Posterior cingulate gyrus (tissue), 11 donors: ENCODE measurements around the gene SLC25A40.
"Not testable (repeated sequence)": the region's sequence is repeated elsewhere in the genome, so short reads cannot be mapped to it uniquely, and the experiment has no call there.

Source experiments
- DNase-seq, 10 donors: peaks; one replicate each; pipeline versions ENCODE4 v3.0.0 to v3.0.0-alpha.2; 2020 to 2021; ENCODE audit warnings: mixed read lengths in 3 of 10
- intact Hi-C: fragments of 100-400 bp; cut with DNase I; formaldehyde crosslinking; loops from one replicate; pipeline ENCODE4 v1.15.1; 2023

The SLC25A40 gene

DNA sequence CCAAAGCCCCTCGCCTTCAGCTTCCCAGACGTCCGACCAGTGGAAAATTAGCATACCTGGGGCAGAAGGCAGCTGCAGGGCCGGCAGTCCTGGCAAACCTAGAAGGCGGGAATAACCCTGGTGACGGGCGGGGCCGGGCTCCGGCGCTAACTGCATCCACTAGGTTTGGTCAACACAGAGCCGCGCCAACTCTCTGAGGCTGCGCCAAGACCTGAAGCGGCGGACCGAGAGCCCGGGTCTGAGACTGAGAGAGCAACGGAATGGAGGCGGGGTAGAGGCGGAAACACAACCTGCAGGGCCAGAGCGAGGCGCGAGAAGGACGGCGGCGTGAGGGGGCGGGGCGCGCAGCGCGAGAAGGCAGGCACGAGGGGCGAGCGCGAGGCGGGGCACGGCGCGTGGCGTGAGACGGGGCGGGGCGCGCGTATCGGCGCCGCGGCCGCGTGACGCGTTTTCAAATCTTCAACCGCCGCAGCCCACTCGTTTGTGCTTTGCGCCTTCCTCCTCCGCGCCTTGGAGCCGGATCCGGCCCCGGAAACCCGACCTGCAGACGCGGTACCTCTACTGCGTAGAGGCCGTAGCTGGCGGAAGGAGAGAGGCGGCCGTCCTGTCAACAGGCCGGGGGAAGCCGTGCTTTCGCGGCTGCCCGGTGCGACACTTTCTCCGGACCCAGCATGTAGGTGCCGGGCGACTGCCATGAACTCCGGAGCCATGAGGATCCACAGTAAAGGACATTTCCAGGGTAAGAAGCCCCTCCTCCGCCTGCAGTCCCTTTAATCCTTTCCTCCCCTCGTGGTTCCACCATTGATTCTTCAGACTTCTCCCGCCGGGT lies at the start of gene SLC25A40, which contains the start of gene DBF4:
Gene SLC25A40, minus strand, starts transcription at position 321 of the 829 bp plus-strand sequence. CDS start 17,633 bp downstream, outside the sequence.
Gene DBF4, plus strand, starts transcription at position 454 of the 829 bp plus-strand sequence. Its CDS starts 240 bp downstream, at position 694.
- DNase-seq: peak; percentile 84 to 99 (median 92)
- intact Hi-C loops: loop anchor here (5.0 kb wide), 2 partner anchors 56 to 529 kb away; partner anchors contain the start of genes ADAM22 and CROT

- intact Hi-C loops, DNase-seq: not testable (repeated sequence)
Measured at GRCh38 chr7:87922759-87923395, 46.7 kb upstream of the SLC25A40 start.

DNA sequence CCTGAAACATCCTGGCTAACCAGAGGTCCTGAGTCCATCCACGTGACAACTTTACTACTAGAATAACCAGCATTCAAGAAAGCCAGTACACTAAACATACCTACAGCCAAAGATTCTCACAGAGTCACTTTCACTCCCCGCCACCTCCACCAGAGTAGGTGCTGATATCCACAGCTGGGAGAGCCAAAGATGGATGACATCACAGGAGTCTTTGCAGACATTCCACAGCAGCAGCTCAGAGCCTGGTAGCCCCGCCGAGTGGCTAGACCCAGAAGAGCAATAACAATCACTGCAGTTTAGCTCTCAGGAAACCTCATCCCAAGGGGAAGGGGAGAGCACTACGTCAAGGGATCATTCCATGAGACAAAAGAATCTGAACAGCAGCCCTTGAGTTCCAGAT lies 44.4 kb upstream of the SLC25A40 start:
- intact Hi-C loops: no loop called here
- no peak for DNase-seq

- intact Hi-C loops: no loop called here
- no peak for DNase-seq
Measured at GRCh38 chr7:87919875-87920274, 43.7 kb upstream of the SLC25A40 start.

GRCh38 chr7:87918740-87919139 lies 42.6 kb upstream of the SLC25A40 start:
- intact Hi-C loops: no loop called here
- DNase-seq: no peak

- intact Hi-C loops: no loop called here
- no peak for DNase-seq
Measured at GRCh38 chr7:87912121-87912520, 36.0 kb upstream of the SLC25A40 start.

DNA sequence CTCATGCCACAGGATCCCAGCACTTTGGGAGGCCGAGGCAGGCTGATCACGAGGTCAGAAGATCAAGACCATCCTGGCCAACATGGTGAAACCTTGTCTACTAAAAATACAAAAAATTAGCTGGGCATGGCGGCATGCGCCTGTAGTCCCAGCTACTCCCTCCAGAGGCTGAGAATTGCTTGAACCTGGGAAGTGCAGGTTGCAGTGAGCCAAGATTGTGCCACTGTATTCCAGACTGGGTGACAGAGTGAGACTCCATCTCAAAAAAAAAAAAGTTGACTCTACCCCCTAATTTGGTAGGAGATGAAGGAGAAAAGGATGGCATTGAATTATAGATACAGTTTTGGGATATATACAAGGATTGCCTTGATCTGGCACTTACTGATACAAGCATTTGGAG lies 32.7 kb upstream of the SLC25A40 start:
- intact Hi-C loops, DNase-seq: not testable (repeated sequence)

DNA sequence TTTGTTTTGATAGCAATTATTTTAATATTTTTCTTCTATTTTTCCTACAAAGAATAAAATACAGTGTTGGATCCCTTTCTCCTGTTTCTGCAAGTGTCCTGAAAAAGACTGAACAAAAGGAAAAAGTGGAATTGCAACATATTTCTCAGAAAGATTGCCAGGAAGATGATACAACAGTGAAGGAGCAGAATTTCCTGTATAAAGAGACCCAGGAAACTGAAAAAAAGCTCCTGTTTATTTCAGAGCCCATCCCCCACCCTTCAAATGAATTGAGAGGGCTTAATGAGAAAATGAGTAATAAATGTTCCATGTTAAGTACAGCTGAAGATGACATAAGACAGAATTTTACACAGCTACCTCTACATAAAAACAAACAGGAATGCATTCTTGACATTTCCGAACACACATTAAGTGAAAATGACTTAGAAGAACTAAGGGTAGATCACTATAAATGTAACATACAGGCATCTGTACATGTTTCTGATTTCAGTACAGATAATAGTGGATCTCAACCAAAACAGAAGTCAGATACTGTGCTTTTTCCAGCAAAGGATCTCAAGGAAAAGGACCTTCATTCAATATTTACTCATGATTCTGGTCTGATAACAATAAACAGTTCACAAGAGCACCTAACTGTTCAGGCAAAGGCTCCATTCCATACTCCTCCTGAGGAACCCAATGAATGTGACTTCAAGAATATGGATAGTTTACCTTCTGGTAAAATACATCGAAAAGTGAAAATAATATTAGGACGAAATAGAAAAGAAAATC lies 31.2 kb upstream of the SLC25A40 start:
- intact Hi-C loops: not testable (repeated sequence)

GRCh38 chr7:87899255-87899654 lies 23.1 kb upstream of the SLC25A40 start:
- intact Hi-C loops: no loop called here
- no peak for DNase-seq

More for the DNA sequence above, 31.2 kb upstream of the SLC25A40 start:
- DNase-seq: not testable (repeated sequence)

GRCh38 chr7:87895363-87895762 lies 19.2 kb upstream of the SLC25A40 start:
- intact Hi-C loops: no loop called here
- DNase-seq: no peak

DNA sequence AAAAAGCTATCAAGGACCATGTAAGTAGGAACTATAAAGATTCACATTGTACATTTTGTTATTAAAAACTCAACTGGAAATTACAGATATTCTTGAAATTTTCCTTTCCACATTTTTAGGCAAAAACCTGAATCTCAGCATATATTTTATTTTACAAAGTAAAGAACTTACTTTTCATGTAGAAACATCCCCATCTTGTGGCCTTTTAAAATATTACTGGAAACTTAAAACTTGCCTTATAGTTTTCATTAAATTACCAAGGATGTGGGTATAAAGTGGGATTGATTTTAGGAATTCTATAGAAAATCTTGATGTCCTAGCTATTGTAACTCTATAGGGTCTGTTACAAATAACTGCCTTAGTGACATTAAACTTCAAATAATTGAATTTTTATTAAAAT lies 10.7 kb upstream of the SLC25A40 start:
- DNase-seq: no peak
- intact Hi-C loops: loop anchor here (2.0 to 10.0 kb wide), 2 partner anchors 380 to 572 kb away; no protein-coding TSS in a partner anchor

DNA sequence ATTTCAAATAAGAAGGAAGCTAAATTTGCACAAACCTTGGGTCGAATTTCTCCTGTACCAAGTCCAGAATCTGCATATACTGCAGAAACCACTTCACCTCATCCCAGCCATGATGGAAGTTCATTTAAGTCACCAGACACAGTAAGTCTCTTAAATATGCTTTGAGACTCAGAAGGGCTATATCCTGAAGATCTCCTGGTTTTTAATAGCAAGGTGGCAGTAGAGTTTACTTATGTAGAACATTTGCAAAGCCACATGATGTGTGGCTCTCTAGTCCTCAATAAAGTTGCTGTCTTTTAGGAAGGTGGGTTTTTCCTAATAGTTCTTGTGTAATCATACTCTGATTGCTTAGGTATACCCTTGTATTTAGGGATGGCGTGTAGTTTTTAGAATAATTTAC lies 8.9 kb upstream of the SLC25A40 start:
- DNase-seq: no peak
- intact Hi-C loops: loop anchor here (10.0 kb wide), 1 partner anchor 570 kb away; no protein-coding TSS in a partner anchor

DNA sequence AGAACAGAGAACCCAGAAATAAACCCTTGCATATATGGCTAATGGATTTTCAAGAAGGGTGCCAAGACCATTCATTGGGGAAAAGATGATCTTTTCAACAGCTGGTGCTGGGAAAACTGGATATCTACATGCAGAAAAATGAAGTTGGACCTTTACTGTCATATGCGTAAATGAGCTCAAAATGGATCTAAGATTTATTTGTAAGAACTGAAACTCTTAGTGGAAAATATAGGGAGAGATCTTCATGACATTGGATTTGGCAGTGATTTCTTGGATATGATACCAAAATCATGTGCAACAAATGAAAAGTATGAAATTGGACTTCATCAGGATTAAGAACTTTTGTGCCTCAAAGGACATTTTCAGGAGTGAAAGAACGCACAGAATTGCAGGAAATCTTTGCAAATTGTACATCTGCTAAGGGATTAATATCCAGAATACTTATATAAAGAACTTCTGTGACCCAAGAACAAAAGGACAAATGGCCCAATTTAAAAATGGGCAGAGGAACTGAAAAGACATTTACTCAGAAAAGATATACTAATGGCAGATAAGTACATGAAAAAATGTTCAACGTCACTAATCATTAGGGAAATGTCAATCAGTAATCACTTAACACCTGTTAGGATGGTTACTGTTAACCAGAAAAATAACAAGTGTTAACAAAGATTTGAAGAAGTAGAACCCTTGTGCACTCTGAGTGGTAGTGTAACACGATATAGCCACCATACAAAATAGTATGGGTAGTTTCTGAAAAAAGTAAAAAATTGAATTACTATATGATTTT lies 6.2 kb upstream of the SLC25A40 start:
- intact Hi-C loops: loop anchor here (10.0 kb wide), 1 partner anchor 568 kb away; no protein-coding TSS in a partner anchor
- DNase-seq: no peak

DNA sequence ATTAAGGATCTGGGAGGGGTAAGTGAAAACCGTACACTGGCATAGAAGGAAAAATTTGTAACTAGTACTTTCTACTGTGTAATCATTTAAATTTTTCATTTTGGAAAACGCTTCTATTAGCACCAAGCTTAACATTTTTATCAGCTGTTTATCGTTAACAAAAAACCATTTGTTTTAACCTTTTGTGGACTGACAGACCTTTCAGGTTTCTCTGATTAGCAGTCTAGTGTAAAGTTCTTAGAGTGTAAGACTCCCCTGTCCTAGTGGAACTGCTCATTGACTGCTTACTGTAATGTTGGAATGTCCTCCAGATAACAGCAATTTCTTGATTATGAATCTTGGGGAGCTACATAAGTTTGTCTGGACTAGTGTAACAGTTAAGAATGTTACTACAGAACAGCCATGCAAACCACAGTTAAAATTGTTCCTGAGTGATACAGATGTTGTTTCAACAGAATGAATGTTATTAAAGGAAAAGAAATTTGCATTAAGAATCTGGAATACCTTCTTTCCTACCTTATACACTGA lies 2.1 kb upstream of the SLC25A40 start:
- no peak for DNase-seq
- intact Hi-C loops: loop anchor here (5.0 kb wide), 2 partner anchors 54 to 531 kb away; partner anchors contain the start of genes ADAM22 and CROT

DNA sequence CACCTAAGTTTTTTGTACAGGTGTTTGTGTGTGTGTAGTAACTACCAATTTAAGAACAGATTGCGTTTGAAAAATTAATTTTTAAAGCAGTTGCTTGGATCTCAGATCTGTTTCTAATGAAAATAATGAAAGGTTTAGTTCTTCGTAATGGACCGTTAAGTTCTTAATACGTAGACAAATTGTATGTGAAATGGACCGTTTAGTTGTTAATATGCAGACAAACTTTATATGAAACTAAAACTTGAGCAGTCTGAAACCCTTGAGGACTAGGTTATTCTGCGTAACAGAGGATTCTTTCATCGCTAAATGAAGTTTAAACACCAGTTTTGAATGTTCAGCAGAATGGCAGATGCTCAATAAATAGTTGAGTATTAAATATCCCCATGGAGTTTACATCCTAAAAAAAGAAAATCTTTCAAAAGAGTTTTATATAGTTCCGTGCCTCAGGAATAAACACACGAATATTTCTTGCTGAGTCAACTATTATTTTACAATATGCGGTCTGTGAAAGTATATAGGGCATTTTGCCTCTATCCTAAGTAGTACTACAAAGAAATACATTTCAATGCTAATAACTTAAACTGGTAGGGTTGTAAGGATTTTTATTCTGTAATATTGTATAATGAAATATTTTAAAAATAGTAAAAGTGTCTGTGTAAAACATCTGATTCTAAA lies 1.3 kb upstream of the SLC25A40 start:
- no peak for DNase-seq
- intact Hi-C loops: loop anchor here (5.0 kb wide), 2 partner anchors 55 to 530 kb away; partner anchors contain the start of genes ADAM22 and CROT

DNA sequence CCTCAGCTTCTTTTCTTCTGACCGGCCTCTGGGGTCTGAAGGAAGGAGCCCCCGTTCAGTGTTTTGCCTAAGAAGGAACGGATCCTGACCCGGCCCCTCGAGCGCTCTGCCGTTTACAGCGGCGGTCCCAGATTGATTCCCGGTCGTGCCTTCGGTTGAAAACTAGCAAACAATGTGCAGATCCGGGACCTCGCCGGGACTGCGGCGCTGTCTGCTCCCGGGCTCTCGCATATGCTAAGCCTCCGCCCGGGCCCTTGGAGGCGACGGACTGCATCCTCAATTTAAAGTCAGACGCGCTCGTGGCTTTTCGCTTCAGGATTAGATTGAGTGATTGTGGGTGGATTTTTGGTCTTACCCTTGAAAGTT lies 692 bp upstream of the SLC25A40 start:
- intact Hi-C loops: loop anchor here (5.0 kb wide), 2 partner anchors 55 to 530 kb away; partner anchors contain the start of genes ADAM22 and CROT
- DNase-seq: peak; percentile 38 to 93 (median 65)

- intact Hi-C loops: loop anchor here (5.0 kb wide), 2 partner anchors 57 to 528 kb away; partner anchors contain the start of genes ADAM22 and CROT
- peak in 7 of 10 donors; percentile 8 to 85 (median 42) for DNase-seq
Measured at GRCh38 chr7:87875151-87876039, 765 bp downstream of the SLC25A40 start.

GRCh38 chr7:87874066-87874465 lies 2.1 kb downstream of the SLC25A40 start:
- DNase-seq: no peak
- intact Hi-C loops: no loop called here
